B cell (primary cell): ENCODE data around the gene PAPPA. TPM values are rescaled to one million over a fixed set of nuclear protein-coding genes. Genes with fewer than 3 reads are reported as not detected.

ENCODE experiments used
- ATAC-seq: fragments of 200-7000 bp; cut with Tn5 transposase; one replicate; pipeline ENCODE4 v1.10.0; 2021; ENCODE audit warnings: low read depth, mild to moderate bottlenecking, moderate number of reproducible peaks, moderate library complexity
- CTCF ChIA-PET: fragments of 350-600 bp; sonication (Branson Sonifier 250); formaldehyde crosslinking; loops from one replicate; lab custom pipeline; 2021; ENCODE audit warnings: antibody characterized with exemption, inconsistent platforms; lab: Charles Lee
- POLR2A ChIA-PET: fragments of 350-600 bp; sonication (Branson Sonifier 250); formaldehyde crosslinking; loops from one replicate; lab custom pipeline; 2021; ENCODE audit warnings: antibody characterized with exemption; lab: Charles Lee
- DNase-seq: peaks from one replicate; pipeline ENCODE4 v3.0.0; 2013
- H2AFZ ChIP-seq: 2 replicates; pipeline ENCODE4 v1.6.1; 2012; ENCODE audit warnings: mild to moderate bottlenecking, low read depth, low read length; ENCODE audit not compliant: insufficient read depth, poor library complexity, severe bottlenecking
- H3K27ac ChIP-seq, 2 donors: 1 replicate in 1 of 2; 2 replicates in 1 of 2; pipeline ENCODE4 v1.5.1; 2012 to 2013; ENCODE audit warnings: low read length in 2 of 2, mild to moderate bottlenecking in 2 of 2, moderate library complexity in 1 of 2
- H3K27me3 ChIP-seq, 4 experiments: fragments of 200-600 bp in 1 of 4; sonication (generic) in 1 of 4; replicated peaks in 1 of 4; 1 replicate in 2 of 4; 2 replicates in 2 of 4; pipeline versions ENCODE4 v1.6.1 to v1.7.0; 2013 to 2016; ENCODE audit warnings: low read length in 3 of 4, mild to moderate bottlenecking in 2 of 4, mixed read lengths in 1 of 4, moderate library complexity in 1 of 4; ENCODE audit not compliant: insufficient read depth in 4 of 4, control insufficient read depth in 3 of 4; ENCODE audit errors: control extremely low read depth in 1 of 4
- H3K36me3 ChIP-seq, 2 experiments: replicated peaks in 1 of 2; 1 replicate in 1 of 2; 2 replicates in 1 of 2; pipeline versions ENCODE4 v1.6.1 to v1.7.1; 2013; ENCODE audit warnings: low read length in 1 of 2; ENCODE audit not compliant: insufficient read depth in 2 of 2, control insufficient read depth in 1 of 2; ENCODE audit errors: control extremely low read depth in 1 of 2, extremely low read depth in 1 of 2
- H3K4me1 ChIP-seq, 2 donors: fragments of 200-600 bp in 1 of 2; sonication (generic) in 1 of 2; 1 replicate in 1 of 2; 2 replicates in 1 of 2; pipeline versions ENCODE4 v1.5.1 to v1.6.1; 2013 to 2017; ENCODE audit warnings: low read length in 2 of 2; ENCODE audit not compliant: control insufficient read depth in 2 of 2, insufficient read depth in 2 of 2
- H3K4me2 ChIP-seq: replicated peaks from 2 replicates; pipeline ENCODE3; 2012; ENCODE audit warnings: mild to moderate bottlenecking, low read depth, low read length; ENCODE audit not compliant: poor library complexity, severe bottlenecking
- H3K4me3 ChIP-seq, 5 experiments: fragments of 200-600 bp in 1 of 5; sonication (generic) in 1 of 5; 1 replicate in 3 of 5; 2 replicates in 2 of 5; pipeline versions ENCODE4 v1.5.1 to v1.7.0; 2011 to 2016; ENCODE audit warnings: low read length in 4 of 5, mild to moderate bottlenecking in 4 of 5, low read depth in 2 of 5, control low read depth in 1 of 5, moderate library complexity in 1 of 5; ENCODE audit not compliant: insufficient read depth in 1 of 5; ENCODE audit errors: control extremely low read depth in 1 of 5, extremely low read depth in 1 of 5
- H3K79me2 ChIP-seq: fragments of 200-600 bp; sonication (generic); one replicate; pipeline ENCODE4 v1.6.0; 2016; ENCODE audit warnings: low read length; ENCODE audit not compliant: control insufficient read depth, insufficient read depth
- H3K9ac ChIP-seq: fragments of 200-600 bp; sonication (generic); 2 replicates; pipeline ENCODE4 v1.6.1; 2017; ENCODE audit warnings: mild to moderate bottlenecking, low read length, moderate library complexity
- H3K9me3 ChIP-seq, 3 donors: one replicate each; pipeline versions ENCODE4 v1.6.1 to v1.7.1; 2013; ENCODE audit warnings: low read length in 2 of 3; ENCODE audit not compliant: control insufficient read depth in 2 of 3, insufficient read depth in 1 of 3; ENCODE audit errors: control extremely low read depth in 1 of 3
- H4K20me1 ChIP-seq: 2 replicates; pipeline ENCODE4 v1.6.0; 2012; ENCODE audit warnings: mild to moderate bottlenecking, low read length; ENCODE audit not compliant: insufficient read depth, control insufficient read depth, poor library complexity, severe bottlenecking
- H3K27ac Mint-ChIP-seq: one replicate; pipeline ENCODE4 v1.8.0; 2021; ENCODE audit warnings: mixed read lengths
- H3K27me3 Mint-ChIP-seq: one replicate; pipeline ENCODE4 v1.8.0; 2021; ENCODE audit warnings: mixed read lengths
- H3K4me1 Mint-ChIP-seq: one replicate; pipeline ENCODE4 v1.8.0; 2021; ENCODE audit warnings: mixed read lengths
- H3K4me3 Mint-ChIP-seq: one replicate; pipeline ENCODE4 v1.8.0; 2021; ENCODE audit warnings: mixed read lengths
- H3K9me3 Mint-ChIP-seq: one replicate; pipeline ENCODE4 v1.8.0; 2022; ENCODE audit warnings: mixed read lengths; ENCODE audit not compliant: insufficient read depth
- CTCF ChIP-seq: fragments of 200-600 bp; IDR thresholded peaks from one replicate; pipeline ENCODE4 v1.8.0; 2022; ENCODE audit warnings: antibody characterized with exemption, mild to moderate bottlenecking
- EZH2 ChIP-seq: IDR thresholded peaks from 2 replicates; pipeline ENCODE4 v1.6.1; 2012; ENCODE audit warnings: borderline replicate concordance, low read depth, mild to moderate bottlenecking, moderate library complexity, low read length; ENCODE audit not compliant: insufficient read depth, poor library complexity, severe bottlenecking
- WGBS: methylation state at CpG from one replicate; pipeline ENCODE4 v1.1.5; 2013; ENCODE audit warnings: missing lambda C conversion rate; ENCODE audit not compliant: insufficient coverage; 5-methylcytosine and 5-hydroxymethylcytosine counted together
- intact Hi-C: fragments of 100-400 bp; cut with micrococcal nuclease; formaldehyde crosslinking; loops from one replicate; pipeline ENCODE4 v1.10.0; 2022
- polyA plus RNA-seq: library from polyadenylated mRNA; depleted of rRNA; stranded (reverse); fragments of >200 nt; gene quantifications from 2 replicates; pipeline ENCODE4 v1.2.3, GENCODE V29; 2012
- total RNA-seq, 2 donors: library from RNA; stranded (reverse); fragments of 120-200 nt in 1 of 2; gene quantifications; 1 replicate in 1 of 2; 2 replicates in 1 of 2; pipeline versions ENCODE4 v1.2.3 to v1.2.4, GENCODE V29; 2013 to 2022

Gene PAPPA
- total and polyA plus RNA-seq, 2 donors (not counting 1 experiment from before 2014, with no cell fraction given) = not detected

GRCh38 chr9:116331241-116331640, 177.7 kb downstream of the PAPPA start:
- H3K27me3 Mint-ChIP-seq = peaks cover 4% of the 10 kb centered on the region

GRCh38 chr9:116332090-116332489, 178.5 kb downstream of the PAPPA start:
- H3K27me3 ChIP-seq = no peaks in the 10 kb centered on the region
- H3K4me3 Mint-ChIP-seq = no peak overlapping the region
- H3K4me1 Mint-ChIP-seq = no peaks in the 10 kb centered on the region

More at GRCh38 chr9:116331241-116331640, 177.7 kb downstream of the PAPPA start:
- H3K4me3 ChIP-seq = no peak overlapping the region
- intact Hi-C loops = no loop called here
- H3K27ac ChIP-seq = no peak overlapping the region
- H3K4me3 Mint-ChIP-seq = no peak overlapping the region
- WGBS = no CpG with 5 or more reads among the region's 3 CpGs
- no peak overlapping the region for H2AFZ ChIP-seq
- POLR2A ChIA-PET = no interaction called here
- no peaks in the 10 kb centered on the region for H3K4me1 Mint-ChIP-seq
- CTCF ChIA-PET = no interaction called here
- H3K9me3 ChIP-seq = no peaks in the 10 kb centered on the region
- no peaks in the 10 kb centered on the region for H3K27me3 ChIP-seq
- H3K4me1 ChIP-seq = no peaks in the 10 kb centered on the region
- ATAC-seq (no peak), DNase-seq (no peak)
- H3K27ac Mint-ChIP-seq = no peak overlapping the region
- H3K9ac ChIP-seq = no peak overlapping the region
- H3K79me2 ChIP-seq = no peaks in the 10 kb centered on the region
- TF ChIP-seq EZH2 = no peak
- no peak for TF ChIP-seq CTCF
- H4K20me1 ChIP-seq = no peaks in the 10 kb centered on the region
- H3K4me2 ChIP-seq = no peak overlapping the region
- no peaks in the 10 kb centered on the region for H3K9me3 Mint-ChIP-seq
- no peaks in the 10 kb centered on the region for H3K36me3 ChIP-seq

More at GRCh38 chr9:116332090-116332489, 178.5 kb downstream of the PAPPA start:
- Histone ChIP-seq H3K79me2 (no peaks in the 10 kb centered on the region), H3K4me2 (no peak overlapping the region), H3K4me3 (no peak overlapping the region), H3K36me3 (no peaks in the 10 kb centered on the region), H4K20me1 (no peaks in the 10 kb centered on the region), H3K9ac (no peak overlapping the region), H3K9me3 (no peaks in the 10 kb centered on the region), H2AFZ (no peak overlapping the region), H3K27ac (no peak overlapping the region), H3K4me1 (no peaks in the 10 kb centered on the region)
- TF ChIP-seq CTCF = no peak
- no peak for TF ChIP-seq EZH2
- DNase-seq (no peak), ATAC-seq (no peak)
- intact Hi-C loops = no loop called here
- H3K27ac Mint-ChIP-seq = no peak overlapping the region
- ChIA-PET CTCF (no interaction called here), POLR2A (no interaction called here)
- WGBS = 94% methylated on average over 5 of the region's 6 CpGs
- H3K27me3 Mint-ChIP-seq = peaks cover 5% of the 10 kb centered on the region
- H3K9me3 Mint-ChIP-seq = no peaks in the 10 kb centered on the region
